Esophagus (tissue), 2 donors: ENCODE results near the gene CCDC187. TPM values are rescaled to one million over a fixed set of nuclear protein-coding genes. Genes with fewer than 3 reads are reported as not detected.

Experiments used
- H3K27ac ChIP-seq, 2 donors: one replicate each; pipeline ENCODE4 v1.5.1; 2013; ENCODE audit warnings: low read depth in 2 of 2, mild to moderate bottlenecking in 2 of 2, inconsistent platforms in 1 of 2, low read length in 1 of 2, moderate library complexity in 1 of 2
- H3K27me3 ChIP-seq, 2 donors: one replicate each; pipeline ENCODE4 v1.6.1; 2013; ENCODE audit warnings: low read length in 2 of 2, control low read depth in 1 of 2, mild to moderate bottlenecking in 1 of 2; ENCODE audit not compliant: insufficient read depth in 2 of 2, control insufficient read depth in 1 of 2
- H3K36me3 ChIP-seq, 2 donors: one replicate each; pipeline ENCODE4 v1.6.1; 2013; ENCODE audit warnings: low read length in 1 of 2; ENCODE audit not compliant: control insufficient read depth in 2 of 2, insufficient read depth in 2 of 2
- H3K4me1 ChIP-seq, 2 donors: one replicate each; pipeline ENCODE4 v1.6.1; 2013; ENCODE audit warnings: low read length in 1 of 2; ENCODE audit not compliant: control insufficient read depth in 2 of 2, insufficient read depth in 2 of 2
- H3K4me3 ChIP-seq, 2 donors: one replicate each; pipeline ENCODE4 v1.5.1; 2013; ENCODE audit warnings: low read length in 2 of 2, mild to moderate bottlenecking in 2 of 2, low read depth in 1 of 2, moderate library complexity in 1 of 2
- H3K9me3 ChIP-seq, 2 donors: one replicate each; pipeline ENCODE4 v1.6.1; 2013; ENCODE audit warnings: mild to moderate bottlenecking in 2 of 2, low read depth in 1 of 2, low read length in 1 of 2, moderate library complexity in 1 of 2; ENCODE audit not compliant: control insufficient read depth in 2 of 2, insufficient read depth in 1 of 2
- WGBS, 2 donors: extraction: QIAGEN DNeasy Blood & Tissue Kit; methylation state at CpG; one replicate each; pipeline ENCODE4 v1.1.7; 2013; 5-methylcytosine and 5-hydroxymethylcytosine counted together
- polyA plus RNA-seq, 2 donors: library from polyadenylated mRNA; stranded (reverse); fragments of 200-250 nt; gene quantifications; one replicate each; pipeline ENCODE4 v1.2.3, GENCODE V29; 2013
- donor health status: healthy with polysubstance abuse.
- donor health status: Bipolar disorder and iron deficiency.

CCDC187 gene
- polyA plus RNA-seq, 2 donors: not detected

- no peak overlapping the region for H3K27ac ChIP-seq
- 94 to 95% methylated on average over 16 of the region's 16 CpGs for whole genome bisulfite sequencing, 2 donors
Measured at GRCh38 chr9:136218271-136218670, 85.6 kb downstream of the CCDC187 start.

GRCh38 chr9:136216541-136217244, 87.2 kb downstream of the CCDC187 start:
- WGBS, 2 donors: 92 to 93% methylated on average over 36 to 37 of the region's 37 CpGs
- H3K27ac ChIP-seq: no peak overlapping the region
- peaks cover 7 to 46% of the 10 kb centered on the region in 2 donors for H3K36me3 ChIP-seq
- peaks cover 0 to 11% of the 10 kb centered on the region in 2 donors for H3K9me3 ChIP-seq
- peaks cover 0 to 2% of the 10 kb centered on the region in 2 donors for H3K4me1 ChIP-seq
- H3K4me3 ChIP-seq: no peak overlapping the region
- H3K27me3 ChIP-seq: no peaks in the 10 kb centered on the region

More at GRCh38 chr9:136218271-136218670, 85.6 kb downstream of the CCDC187 start:
- Histone ChIP-seq H3K4me3 (no peak overlapping the region), H3K36me3 (peaks cover 7 to 51% of the 10 kb centered on the region in 2 donors), H3K9me3 (peaks cover 0 to 11% of the 10 kb centered on the region in 2 donors), H3K27me3 (no peaks in the 10 kb centered on the region), H3K4me1 (peaks cover 0 to 2% of the 10 kb centered on the region in 2 donors)

GRCh38 chr9:136213733-136214132, 90.2 kb downstream of the CCDC187 start:
- H3K36me3 ChIP-seq: peaks cover 7 to 47% of the 10 kb centered on the region in 2 donors
- no peaks in the 10 kb centered on the region for H3K4me1 ChIP-seq
- no peaks in the 10 kb centered on the region for H3K27me3 ChIP-seq
- WGBS, 2 donors: 92 to 99% methylated on average over 9 of the region's 9 CpGs
- no peak overlapping the region for H3K4me3 ChIP-seq
- peaks cover 0 to 11% of the 10 kb centered on the region in 2 donors for H3K9me3 ChIP-seq
- H3K27ac ChIP-seq: no peak overlapping the region

GRCh38 chr9:136212345-136212950, 91.4 kb downstream of the CCDC187 start:
- 90 to 91% methylated on average over 28 of the region's 28 CpGs for WGBS, 2 donors
- H3K36me3 ChIP-seq: peaks cover 3 to 42% of the 10 kb centered on the region in 2 donors

GRCh38 chr9:136211441-136212344, 92.2 kb downstream of the CCDC187 start:
- Histone ChIP-seq H3K4me3 (no peak overlapping the region), H3K36me3 (peaks cover 3 to 39% of the 10 kb centered on the region in 2 donors), H3K27ac (no peak overlapping the region), H3K27me3 (no peaks in the 10 kb centered on the region), H3K4me1 (no peaks in the 10 kb centered on the region), H3K9me3 (peaks cover 0 to 11% of the 10 kb centered on the region in 2 donors)
- WGBS, 2 donors: 90 to 91% methylated on average over 35 of the region's 35 CpGs

More at GRCh38 chr9:136212345-136212950, 91.4 kb downstream of the CCDC187 start:
- no peak overlapping the region for H3K27ac ChIP-seq
- no peak overlapping the region for H3K4me3 ChIP-seq
- H3K27me3 ChIP-seq: no peaks in the 10 kb centered on the region
- H3K4me1 ChIP-seq: no peaks in the 10 kb centered on the region
- H3K9me3 ChIP-seq: peaks cover 0 to 11% of the 10 kb centered on the region in 2 donors

- Histone ChIP-seq H3K9me3 (peaks cover 0 to 10% of the 10 kb centered on the region in 2 donors), H3K36me3 (peaks cover 3 to 34% of the 10 kb centered on the region in 2 donors), H3K4me3 (no peak overlapping the region), H3K27me3 (no peaks in the 10 kb centered on the region), H3K4me1 (no peaks in the 10 kb centered on the region), H3K27ac (no peak overlapping the region)
- 92 to 93% methylated on average over 15 of the region's 15 CpGs for WGBS, 2 donors
Measured at GRCh38 chr9:136211006-136211405, 92.9 kb downstream of the CCDC187 start.

GRCh38 chr9:136210276-136210675, 93.6 kb downstream of the CCDC187 start:
- peaks cover 3 to 30% of the 10 kb centered on the region in 2 donors for H3K36me3 ChIP-seq
- H3K4me1 ChIP-seq: no peaks in the 10 kb centered on the region
- H3K4me3 ChIP-seq: no peak overlapping the region
- no peak overlapping the region for H3K27ac ChIP-seq
- no peaks in the 10 kb centered on the region for H3K27me3 ChIP-seq
- H3K9me3 ChIP-seq: peaks cover 0 to 10% of the 10 kb centered on the region in 2 donors
- 94 to 96% methylated on average over 16 of the region's 16 CpGs for WGBS, 2 donors

GRCh38 chr9:136209786-136210185, 94.1 kb downstream of the CCDC187 start:
- peaks cover 0 to 8% of the 10 kb centered on the region in 2 donors for H3K9me3 ChIP-seq
- WGBS, 2 donors: 84 to 86% methylated on average over 17 of the region's 17 CpGs
- H3K4me3 ChIP-seq: no peak overlapping the region
- no peaks in the 10 kb centered on the region for H3K4me1 ChIP-seq
- H3K36me3 ChIP-seq: peaks cover 3 to 28% of the 10 kb centered on the region in 2 donors
- peaks cover 0 to under 1% of the 10 kb centered on the region in 2 donors for H3K27me3 ChIP-seq
- H3K27ac ChIP-seq: no peak overlapping the region

GRCh38 chr9:136209232-136209631, 94.7 kb downstream of the CCDC187 start:
- peaks cover under 1 to 23% of the 10 kb centered on the region in 2 donors for H3K36me3 ChIP-seq

More at GRCh38 chr9:136209232-136209631, 94.7 kb downstream of the CCDC187 start:
- WGBS, 2 donors: 93 to 96% methylated on average over 17 of the region's 17 CpGs
- Histone ChIP-seq H3K4me1 (peaks cover 0 to 1% of the 10 kb centered on the region in 2 donors), H3K9me3 (peaks cover 0 to 5% of the 10 kb centered on the region in 2 donors), H3K27me3 (peaks cover 2 to 6% of the 10 kb centered on the region in 2 donors), H3K4me3 (no peak overlapping the region), H3K27ac (no peak overlapping the region)
